Tibial nerve (tissue), 4 donors: ENCODE data around the gene FAM9C.

Experiments used
- CTCF ChIP-seq, 5 experiments: fragments of 200-600 bp in 3 of 5; fragments of 450-650 bp in 2 of 5; sonication (generic) in 3 of 5; IDR thresholded peaks; one replicate each; pipeline ENCODE4 v1.5.1; 2016 to 2019; ENCODE audit warnings: antibody characterized with exemption in 5 of 5, mild to moderate bottlenecking in 3 of 5, moderate library complexity in 2 of 5
- EP300 ChIP-seq, 2 donors: sonication (generic); formaldehyde crosslinking; IDR thresholded peaks; one replicate each; pipeline ENCODE4 v1.6.1; 2017; ENCODE audit warnings: antibody characterized with exemption in 2 of 2, mild to moderate bottlenecking in 1 of 2
- POLR2A ChIP-seq, 2 donors: fragments of 450-650 bp; IDR thresholded peaks; one replicate each; pipeline ENCODE4 v1.6.1; 2017; ENCODE audit warnings: antibody characterized with exemption in 2 of 2, mild to moderate bottlenecking in 2 of 2, moderate library complexity in 2 of 2

DNA sequence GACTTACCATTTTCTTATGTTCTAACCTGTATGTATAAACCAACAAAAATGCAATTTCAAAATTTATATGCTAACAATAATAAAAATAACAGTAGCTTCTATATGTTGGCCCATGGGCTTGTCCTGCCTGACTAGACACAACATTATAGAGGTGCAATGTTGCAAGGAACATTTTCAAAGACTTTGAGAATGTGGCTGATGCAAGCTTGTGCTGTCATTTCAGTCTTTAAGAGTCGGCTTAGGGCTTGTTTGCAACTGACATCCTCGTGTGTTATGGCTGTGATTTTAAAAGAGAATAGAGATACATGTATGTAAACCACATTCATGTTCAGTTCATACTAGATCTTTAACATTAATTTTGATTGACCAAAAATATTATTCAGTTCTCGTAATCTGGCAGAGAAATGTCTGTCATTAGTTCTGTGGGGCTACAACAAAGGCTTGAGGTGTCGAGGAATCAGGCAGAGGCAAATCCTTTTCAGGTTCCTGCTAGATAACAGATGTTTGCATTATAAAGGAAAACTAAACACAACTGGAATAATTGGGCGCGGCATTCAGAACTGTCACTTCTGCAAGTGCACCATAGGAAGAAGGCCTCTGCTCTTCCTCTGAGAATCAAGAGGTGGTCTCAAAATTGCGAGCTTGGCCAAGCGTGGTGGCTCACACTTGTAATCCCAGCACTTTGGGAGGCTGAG lies 56.4 kb downstream of the FAM9C start:
- TF ChIP-seq POLR2A (IDR thresholded peaks at IDR 0.05), result no peak
- TF ChIP-seq CTCF (IDR thresholded peaks at IDR 0.05), result no peak
- TF ChIP-seq EP300 (IDR thresholded peaks at IDR 0.05), result no peak
